ENCODE measurements around the gene UVRAG.

Gene UVRAG

GRCh38 chr11:75784085-75784478 lies 30.9 kb upstream of the UVRAG start:
- DNase-seq (ENCODE audit: low read depth) = no peak

GRCh38 chr11:75784506-75784905 lies 30.5 kb upstream of the UVRAG start:
- DNase-seq (ENCODE audit: low read depth) = no peak

- DNase-seq (ENCODE audit: low read depth) = no peak
Observed at GRCh38 chr11:75785187-75785586, 29.8 kb upstream of the UVRAG start.

GRCh38 chr11:75786101-75786736 lies 28.8 kb upstream of the UVRAG start:
- no peak for DNase-seq (ENCODE audit: low read depth)

- no peak for DNase-seq (ENCODE audit: low read depth)
Observed at GRCh38 chr11:75789521-75789920, 25.5 kb upstream of the UVRAG start.

GRCh38 chr11:75790986-75791385 lies 24.0 kb upstream of the UVRAG start:
- DNase-seq (ENCODE audit: low read depth) = no peak

- no peak for DNase-seq (ENCODE audit: low read depth)
Observed at GRCh38 chr11:75792127-75792731, 22.8 kb upstream of the UVRAG start.

- no peak for DNase-seq (ENCODE audit: low read depth)
Observed at GRCh38 chr11:75792997-75793800, 21.8 kb upstream of the UVRAG start.

- DNase-seq (ENCODE audit: low read depth) = no peak
Observed at GRCh38 chr11:75793966-75794365, 21.0 kb upstream of the UVRAG start.

GRCh38 chr11:75795276-75796090 lies 19.5 kb upstream of the UVRAG start:
- no peak for DNase-seq (ENCODE audit: low read depth)

GRCh38 chr11:75796091-75796435 lies 18.9 kb upstream of the UVRAG start:
- no peak for DNase-seq (ENCODE audit: low read depth)

- no peak for DNase-seq (ENCODE audit: low read depth)
Observed at GRCh38 chr11:75797116-75797515, 17.9 kb upstream of the UVRAG start.

GRCh38 chr11:75797792-75798191 lies 17.2 kb upstream of the UVRAG start:
- no peak for DNase-seq (ENCODE audit: low read depth)

- DNase-seq (ENCODE audit: low read depth) = no peak
Observed at GRCh38 chr11:75800136-75800675, 14.8 kb upstream of the UVRAG start.

GRCh38 chr11:75800728-75801361 lies 14.2 kb upstream of the UVRAG start:
- DNase-seq (ENCODE audit: low read depth) = no peak

GRCh38 chr11:75801362-75802020 lies 13.5 kb upstream of the UVRAG start:
- no peak for DNase-seq (ENCODE audit: low read depth)

GRCh38 chr11:75802021-75802912 lies 12.7 kb upstream of the UVRAG start:
- no peak for DNase-seq (ENCODE audit: low read depth)

GRCh38 chr11:75802913-75803820 lies 11.8 kb upstream of the UVRAG start:
- DNase-seq (ENCODE audit: low read depth) = peak; percentile 21

- DNase-seq (ENCODE audit: low read depth) = no peak
Observed at GRCh38 chr11:75809111-75809510, 5.9 kb upstream of the UVRAG start.
